Astrocyte (in vitro differentiated cells and primary cell): ENCODE measurements around the gene TFAM.

Source experiments
- CTCF ChIP-seq: IDR thresholded peaks from 2 replicates; pipeline ENCODE4 v1.5.1; 2011; ENCODE audit warnings: low read depth, mild to moderate bottlenecking, inconsistent platforms, low read length, moderate library complexity; ENCODE audit not compliant: insufficient read depth
- EZH2 ChIP-seq: IDR thresholded peaks from 2 replicates; pipeline ENCODE4 v1.6.1; 2012; ENCODE audit warnings: mild to moderate bottlenecking, low read length, inconsistent platforms; ENCODE audit not compliant: insufficient read depth

- TF ChIP-seq CTCF (no peak), EZH2 (no peak)
These were observed 11.8 kb upstream of the TFAM start for GRCh38 chr10:58373442-58373827.
